ENCODE measurements around the gene SLCO2B1. TPM values are rescaled to one million over a fixed set of nuclear protein-coding genes. Genes with fewer than 3 reads are reported as not detected.
A peak's percentile ranks its signal among the peaks of the same experiment; 100 is the strongest.

SLCO2B1 gene
- total RNA-seq, 1 experiment from 2014 or later, result not detected

- Histone ChIP-seq H3K27ac (ENCODE audit: insufficient read length, low read depth, low read length) (no peak overlapping the region), H2BK15ac (ENCODE audit: low read depth, low read length) (no peak overlapping the region), H3K4me1 (ENCODE audit: insufficient read depth, low read length) (no peaks in the 10 kb centered on the region), H3K79me1 (ENCODE audit: insufficient read depth, low read depth, low read length, poor library complexity, severe bottlenecking) (no peaks in the 10 kb centered on the region), H3K4ac (ENCODE audit: low read depth, low read length) (no peak overlapping the region), H4K8ac (replicated peaks; ENCODE audit: insufficient read length, low read depth, low read length) (no peak overlapping the region), H4K91ac (ENCODE audit: insufficient read length, low read depth, low read length) (no peak overlapping the region), H3K23ac (ENCODE audit: insufficient read length, low read depth, low read length) (no peak overlapping the region), H3T11ph (ENCODE audit: low read length) (no peak overlapping the region), H3K9ac (ENCODE audit: extremely low read depth, insufficient read length, low read length) (no peak overlapping the region), H2BK12ac (ENCODE audit: insufficient read length, low read depth, low read length) (no peak overlapping the region), H3K79me2 (ENCODE audit: insufficient read depth, low read length) (no peaks in the 10 kb centered on the region), H3K23me2 (ENCODE audit: insufficient read length, low read depth, low read length, poor library complexity, severe bottlenecking) (no peaks in the 10 kb centered on the region), H2BK120ac (ENCODE audit: low read depth, low read length, poor library complexity, severe bottlenecking) (no peak overlapping the region), H3K4me2 (ENCODE audit: insufficient read depth, insufficient read length, low read length) (no peak overlapping the region), H2BK5ac (ENCODE audit: insufficient read length, low read length) (no peak overlapping the region), H3K14ac (ENCODE audit: insufficient read depth, low read length) (no peak overlapping the region), H3K18ac (ENCODE audit: insufficient read length, low read depth, low read length) (no peak overlapping the region), H4K5ac (ENCODE audit: insufficient read length, low read depth, low read length) (no peak overlapping the region), H2AK5ac (ENCODE audit: insufficient read length, low read length) (no peak overlapping the region), H4K20me1 (ENCODE audit: control insufficient read depth, insufficient read depth, insufficient read length) (no peaks in the 10 kb centered on the region), H2BK20ac (ENCODE audit: low read depth, low read length, poor library complexity, severe bottlenecking) (no peak overlapping the region), H2AFZ (ENCODE audit: low read length) (no peak overlapping the region), H3K27me3 (ENCODE audit: insufficient read depth, low read length) (no peaks in the 10 kb centered on the region), H3K9me3 (ENCODE audit: control insufficient read depth, low read depth, low read length) (no peaks in the 10 kb centered on the region), H3K56ac (ENCODE audit: insufficient read length, low read depth, low read length) (no peak overlapping the region)
- H3K36me3 Mint-ChIP-seq (ENCODE audit: insufficient read depth in 1 of 3, low read depth in 3 of 3), result no peaks in the 10 kb centered on the region
- H3K4me3 Mint-ChIP-seq, result no peak overlapping the region
- H3K27ac Mint-ChIP-seq, result peak overlapping the region in 2 of 3 experiments; percentile 36 to 58; a peak in 4 of 7 replicates
- WGBS (ENCODE audit: extremely low coverage, insufficient read length, low lambda C conversion rate), result no CpG with 5 or more reads among the region's 3 CpGs
- TF ChIP-seq CTCF (conservative IDR thresholded peaks at IDR 0.05), result no peak
- DNase-seq, result no peak
- peaks cover 5 to 6% of the 10 kb centered on the region in 2 experiments for H3K4me1 Mint-ChIP-seq
- H3K27me3 Mint-ChIP-seq (ENCODE audit: low read depth), result peaks cover 4% of the 10 kb centered on the region
- no peaks in the 10 kb centered on the region for H3K9me3 Mint-ChIP-seq
Measured at GRCh38 chr11:75184757-75185425, 34.0 kb downstream of the SLCO2B1 start.

All from H9 (cell line).